Activated CD4-positive, alpha-beta T cell treated with anti-CD3 and anti-CD28 coated beads, Interleukin-2, Interleukin-6, amounts not matched to agents 100 ng/mL and 50 ng/mL, durations not matched to agents 16 hours and 8 hours (primary cell): ENCODE measurements around the gene MUC13.

ENCODE experiments used
- DNase-seq: peaks from one replicate; pipeline ENCODE4 v3.0.0-alpha.2; 2020

The MUC13 gene

GRCh38 chr3:124941771-124942170, 7.2 kb upstream of the MUC13 start:
- DNase-seq: no peak

DNA sequence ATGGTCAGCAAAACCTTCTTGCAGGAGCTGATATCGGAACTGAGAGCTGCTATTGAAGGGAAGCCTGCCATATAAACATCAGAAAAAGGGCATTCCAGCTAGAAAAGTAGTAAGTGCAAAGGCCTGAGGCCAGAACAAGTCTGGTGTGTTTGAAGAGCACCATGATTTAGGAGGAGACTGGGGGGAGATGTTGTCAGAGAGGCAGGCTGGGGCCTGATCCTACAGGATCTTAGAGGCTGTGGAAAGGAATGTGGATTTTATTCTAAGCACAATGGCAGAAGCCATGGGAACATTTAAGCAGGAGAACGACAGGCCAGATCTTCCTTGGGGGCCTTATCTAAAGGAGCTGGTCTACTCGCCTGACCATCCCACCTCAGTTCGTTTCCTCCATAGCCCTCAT, 5.1 kb upstream of the MUC13 start:
- no peak for DNase-seq

DNA sequence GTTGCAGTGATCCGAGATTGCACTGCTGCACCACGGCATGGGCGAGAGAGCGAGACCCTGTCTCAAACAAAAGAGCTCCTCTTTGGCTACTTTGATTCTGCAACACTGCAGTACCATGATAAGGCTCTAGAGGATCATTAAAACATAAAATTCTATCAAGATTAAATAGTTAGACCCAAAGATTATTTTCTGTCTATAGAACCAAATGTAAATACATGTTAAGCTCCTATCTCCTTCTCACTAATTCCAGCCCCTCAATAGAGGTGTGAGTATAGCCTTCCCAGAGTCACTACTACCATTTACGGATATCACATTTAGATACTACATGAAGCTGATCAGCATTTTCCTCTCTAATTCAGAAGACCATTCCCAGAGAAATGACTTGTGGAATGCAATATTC, 4.3 kb upstream of the MUC13 start:
- DNase-seq: no peak

GRCh38 chr3:124937049-124937448, 2.5 kb upstream of the MUC13 start:
- no peak for DNase-seq

DNA sequence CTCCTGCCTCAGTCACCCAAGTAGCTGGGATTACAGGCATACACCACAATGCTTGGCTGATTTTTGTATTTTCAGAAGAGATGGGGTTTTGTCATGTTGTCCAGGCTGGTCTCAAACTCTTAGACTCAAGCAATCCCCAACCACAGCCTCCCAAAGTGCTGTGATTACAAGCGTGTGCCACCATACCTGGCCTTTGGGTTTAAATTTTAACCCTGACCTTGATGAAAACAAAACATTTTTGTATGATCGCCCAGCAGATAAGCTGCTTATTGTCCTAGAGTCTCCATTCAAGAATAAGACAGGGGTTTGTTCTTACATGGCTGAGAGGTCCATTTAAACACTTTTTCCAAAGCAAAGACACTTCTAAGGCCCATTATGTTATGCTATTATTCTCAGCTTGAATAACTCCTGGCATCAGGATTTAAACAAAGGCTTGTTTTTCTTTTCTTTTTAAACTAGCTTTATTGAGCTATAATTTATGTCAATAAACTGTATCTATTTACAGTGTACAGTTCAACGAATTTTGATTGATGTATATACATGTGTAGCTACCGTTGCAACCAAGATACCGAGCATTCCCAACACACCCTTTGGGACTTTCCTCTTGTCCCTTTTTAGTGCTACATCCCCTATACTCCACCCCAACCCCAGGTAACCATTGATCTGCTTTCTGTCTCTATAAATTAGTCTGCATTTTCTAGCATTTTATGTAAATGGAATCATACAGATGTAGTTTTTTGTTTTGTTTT, 1.4 kb upstream of the MUC13 start:
- no peak for DNase-seq

DNA sequence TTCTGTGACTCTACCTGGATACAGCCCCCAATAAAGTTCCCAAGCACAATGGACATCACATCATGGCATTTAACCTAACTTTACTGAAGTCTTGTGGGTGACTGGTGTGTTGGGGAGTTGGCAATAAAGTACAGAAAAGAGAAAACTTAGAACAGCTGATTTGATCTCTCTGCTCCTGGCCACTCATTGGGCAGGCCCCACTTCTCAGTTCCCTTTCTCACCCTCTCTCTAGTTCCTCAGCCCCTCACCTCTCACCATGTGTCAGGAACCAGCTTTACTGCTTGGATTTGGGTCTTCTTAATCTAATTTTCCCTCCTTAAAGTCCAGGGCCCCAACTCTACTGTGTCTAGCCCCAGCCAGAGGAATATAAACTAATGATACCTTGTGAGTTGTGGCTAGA, 713 bp upstream of the MUC13 start:
- no peak for DNase-seq

DNA sequence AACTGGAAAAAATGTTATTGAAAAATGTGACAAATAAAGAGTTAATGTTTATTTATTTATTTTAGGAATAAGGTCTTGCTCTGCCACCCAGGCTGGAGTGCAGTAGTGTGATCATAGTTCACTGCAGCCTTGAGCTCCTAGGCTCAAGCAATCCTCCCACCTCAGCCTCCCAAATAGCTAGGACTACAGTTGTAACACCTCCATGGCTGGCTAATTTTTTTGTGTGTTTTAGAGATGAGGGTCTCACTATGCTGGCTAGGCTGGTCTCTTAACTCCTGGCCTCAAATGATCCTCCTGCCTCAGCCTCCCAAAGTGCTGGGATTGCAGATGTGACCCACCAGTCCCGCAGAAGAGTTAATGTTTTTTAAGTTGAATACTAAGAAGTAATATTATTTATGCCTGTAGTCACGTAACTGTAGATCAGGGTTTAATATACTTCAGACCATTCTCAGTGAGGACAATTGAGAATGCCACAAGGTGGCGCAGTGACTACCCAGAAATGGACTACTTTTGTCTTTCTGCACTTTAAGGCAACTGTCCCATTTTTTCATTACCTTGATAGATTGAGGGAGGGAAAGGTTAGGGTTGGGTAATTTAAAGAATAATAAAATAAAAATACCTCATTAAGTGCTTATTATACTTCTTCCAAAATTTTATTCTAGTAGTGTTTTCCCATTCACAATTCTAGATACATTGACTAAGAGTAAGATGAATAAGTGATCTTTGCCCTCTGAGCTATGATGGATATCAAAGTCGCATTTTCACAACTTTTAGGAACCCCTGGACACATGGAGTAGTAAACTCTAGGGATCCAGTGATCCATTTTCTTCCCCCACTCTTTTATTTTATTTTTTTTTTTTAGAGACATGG, 6.0 kb downstream of the MUC13 start:
- DNase-seq: peak; percentile 60

- DNase-seq: no peak
These were observed 6.9 kb downstream of the MUC13 start for GRCh38 chr3:124927574-124928045.

- no peak for DNase-seq
These were observed 8.0 kb downstream of the MUC13 start for GRCh38 chr3:124926426-124927101.

- DNase-seq: no peak
These were observed 9.8 kb downstream of the MUC13 start for GRCh38 chr3:124924741-124925140.

GRCh38 chr3:124923833-124924232, 10.7 kb downstream of the MUC13 start:
- no peak for DNase-seq

DNA sequence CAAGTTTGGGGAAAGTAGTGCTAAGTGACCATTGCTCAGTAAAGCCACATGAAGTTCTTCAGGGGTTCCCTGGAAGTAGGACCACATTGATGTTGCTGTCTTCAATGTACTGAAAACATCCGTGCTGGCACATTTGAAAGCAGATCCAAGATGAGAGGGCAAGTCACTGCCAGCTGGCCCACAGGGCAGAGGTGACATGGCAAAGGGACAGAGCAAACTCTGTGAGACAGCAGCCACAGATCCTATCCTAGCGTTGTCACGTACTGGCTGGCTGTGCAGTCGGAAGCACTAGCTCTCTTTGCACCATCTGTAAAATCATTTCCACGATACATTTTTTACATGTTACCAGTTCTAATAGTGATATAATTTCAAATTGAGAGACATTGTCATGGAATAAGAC, 13.8 kb downstream of the MUC13 start:
- DNase-seq: no peak

DNA sequence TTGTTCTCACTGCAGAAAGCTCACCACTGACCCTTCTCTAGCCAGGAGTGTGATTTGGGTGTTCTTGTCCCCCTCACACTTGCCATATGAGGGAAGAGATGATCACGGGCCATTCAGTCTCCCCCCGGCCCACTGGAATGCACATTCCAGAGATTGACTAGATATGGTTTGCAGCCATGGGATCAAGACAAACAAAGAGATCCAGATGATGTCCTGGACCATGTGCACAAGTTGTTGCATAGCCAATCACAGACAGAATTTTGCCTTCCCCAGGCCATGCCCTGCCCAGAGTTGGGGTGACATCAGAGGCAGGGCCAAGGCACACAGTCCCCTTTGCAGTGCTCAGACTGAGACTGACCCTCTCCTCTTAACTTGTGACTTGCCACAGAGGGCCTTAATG, 14.8 kb downstream of the MUC13 start:
- no peak for DNase-seq

DNA sequence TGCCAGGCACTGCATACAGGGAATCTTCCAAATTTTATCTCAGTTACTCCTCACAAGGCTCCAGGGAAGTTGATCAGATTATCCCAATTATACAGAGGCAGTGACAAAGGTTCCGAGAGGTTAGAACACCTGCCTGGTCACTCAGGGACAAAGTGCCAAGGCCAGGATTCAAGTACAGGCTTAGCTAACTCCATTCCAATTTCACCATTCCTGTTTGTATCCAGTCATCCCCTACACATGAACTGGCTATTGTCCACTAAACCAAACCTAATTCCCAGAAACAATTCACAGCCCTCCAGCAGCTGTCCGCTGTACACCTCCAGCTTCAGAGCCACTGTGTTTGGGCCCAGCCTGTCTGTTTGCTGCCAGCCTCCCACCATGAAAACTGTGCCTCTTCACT, 16.0 kb downstream of the MUC13 start:
- no peak for DNase-seq

DNA sequence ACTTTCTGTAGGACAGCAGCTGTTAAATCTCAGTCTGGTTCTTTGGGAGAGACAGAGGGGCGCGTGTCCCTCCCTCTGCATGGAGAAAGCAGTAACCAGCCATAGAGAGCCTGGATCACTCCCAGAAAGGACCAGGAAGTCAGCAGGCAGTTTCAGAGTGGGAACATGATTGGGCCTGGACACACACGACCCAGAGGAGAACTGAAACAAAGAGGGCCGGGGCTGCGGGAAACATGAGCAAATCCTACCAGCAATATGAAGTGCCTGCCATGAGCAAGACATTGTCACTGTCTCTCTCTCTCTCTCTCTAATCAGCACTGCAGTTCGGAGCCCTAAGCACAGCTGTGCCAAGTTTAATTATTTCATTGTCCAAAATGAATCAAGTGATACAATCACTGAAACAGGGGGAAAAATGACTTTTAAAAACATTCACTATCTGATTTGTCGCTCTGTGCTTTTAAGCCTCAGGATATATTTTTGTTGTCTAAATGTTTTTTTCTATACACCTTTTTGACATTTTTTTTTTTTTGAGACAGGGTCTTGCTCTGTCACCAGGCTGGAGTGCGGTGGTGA, 17.6 kb downstream of the MUC13 start:
- no peak for DNase-seq

DNA sequence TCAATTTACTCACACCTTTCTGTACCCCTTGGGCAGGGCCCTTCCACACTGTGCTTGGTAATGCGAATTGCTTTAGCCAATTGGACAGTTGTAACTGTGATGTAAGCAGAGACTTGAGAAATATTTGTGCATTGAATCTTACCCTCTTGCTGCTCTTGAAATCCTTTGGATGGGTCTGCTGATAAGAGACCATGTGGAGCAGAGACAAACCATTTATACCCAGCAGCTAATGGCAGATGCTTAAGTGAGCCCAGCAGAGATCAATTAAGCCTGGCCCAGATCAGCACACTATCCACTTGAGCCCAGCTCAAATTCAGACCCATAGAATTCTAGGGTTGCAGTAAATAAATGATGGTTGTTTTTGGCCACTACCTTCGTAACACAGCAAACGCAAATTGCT, 19.3 kb downstream of the MUC13 start:
- no peak for DNase-seq

DNA sequence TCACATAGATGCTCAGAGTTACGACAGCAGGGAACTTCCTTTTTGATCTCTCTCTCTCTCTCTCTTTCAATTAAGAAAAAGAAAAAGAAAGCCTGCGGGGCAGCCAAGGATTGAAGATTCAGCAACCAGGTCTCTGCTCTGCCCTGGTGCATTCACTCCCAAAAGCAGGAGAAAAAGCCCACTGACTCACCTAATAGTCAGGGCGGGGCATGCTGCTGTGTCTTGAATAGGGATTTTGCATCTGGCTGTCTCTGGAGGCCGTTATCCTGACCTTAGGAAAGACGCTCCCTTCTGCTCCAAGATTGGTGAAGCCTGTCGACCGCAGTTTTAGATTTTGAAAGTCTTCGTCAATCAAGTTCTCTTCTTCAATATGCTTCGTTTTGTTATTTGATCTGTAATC, 26.6 kb downstream of the MUC13 start:
- no peak for DNase-seq

DNA sequence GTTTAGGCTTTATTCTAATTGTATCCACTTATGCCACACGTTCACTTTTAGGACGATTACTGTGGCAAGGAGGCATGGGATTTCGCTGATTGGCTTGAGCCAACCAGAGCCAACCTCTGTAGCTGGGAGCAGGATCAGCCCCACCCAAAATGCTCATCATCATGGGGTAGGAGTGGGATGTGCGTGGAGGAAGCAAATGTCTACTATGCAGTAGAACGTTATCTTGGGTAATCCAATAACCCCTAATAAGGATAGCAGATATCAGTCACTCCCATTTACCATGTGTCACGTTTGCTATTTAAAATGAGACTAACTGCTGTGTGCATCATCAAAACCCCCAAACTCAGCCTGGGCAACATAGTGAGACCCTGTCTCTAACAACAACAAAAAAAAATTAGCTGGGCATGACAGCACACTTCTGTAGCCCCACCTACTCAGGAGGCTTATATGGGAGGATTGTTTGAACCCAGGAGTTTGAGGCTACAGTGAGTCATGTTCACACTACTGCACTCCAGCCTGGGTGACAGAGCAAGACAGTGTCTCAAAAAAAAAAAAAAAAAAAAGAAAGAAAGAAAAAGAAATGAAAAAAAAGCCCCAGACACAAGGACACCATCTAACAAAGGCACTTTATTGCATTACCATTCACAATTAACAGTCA, 29.6 kb downstream of the MUC13 start:
- no peak for DNase-seq

GRCh38 chr3:124903896-124904834, 30.4 kb downstream of the MUC13 start:
- no peak for DNase-seq

- DNase-seq: no peak
These were observed 37.6 kb downstream of the MUC13 start for GRCh38 chr3:124896824-124897526.

GRCh38 chr3:124895756-124896155, 38.8 kb downstream of the MUC13 start:
- DNase-seq: no peak
